Tibial artery (tissue), 4 donors: ENCODE results near the gene TIPIN.

Experiments
- DNase-seq, 2 donors: peaks; one replicate each; pipeline ENCODE4 v3.0.0-alpha.2; 2019
- H3K27ac ChIP-seq, 2 donors: fragments of 200-600 bp; sonication (generic) in 1 of 2; 1 replicate in 1 of 2; 2 replicates in 1 of 2; pipeline ENCODE4 v1.5.1; 2018 to 2019; ENCODE audit warnings: mild to moderate bottlenecking in 1 of 2
- H3K27me3 ChIP-seq, 2 donors: fragments of 200-600 bp; sonication (generic) in 1 of 2; one replicate each; pipeline versions ENCODE4 v1.5.1 to v1.6.0; 2016 to 2019
- H3K36me3 ChIP-seq, 3 donors: fragments of 200-600 bp; sonication (generic) in 2 of 3; one replicate each; pipeline ENCODE4 v1.5.1; 2016 to 2019; ENCODE audit warnings: mild to moderate bottlenecking in 2 of 3
- H3K4me1 ChIP-seq, 4 donors: fragments of 200-600 bp; sonication (generic) in 2 of 4; 1 replicate in 3 of 4; 2 replicates in 1 of 4; pipeline ENCODE4 v1.5.1; 2016 to 2019
- H3K4me3 ChIP-seq, 2 donors: fragments of 200-600 bp; sonication (generic) in 1 of 2; 1 replicate in 1 of 2; 2 replicates in 1 of 2; pipeline ENCODE4 v1.5.1; 2018 to 2019; ENCODE audit warnings: mild to moderate bottlenecking in 2 of 2
- H3K9me3 ChIP-seq, 3 donors: fragments of 200-600 bp; sonication (generic) in 1 of 3; one replicate each; pipeline ENCODE4 v1.5.1; 2016 to 2019
- CTCF ChIP-seq, 2 experiments: fragments of 200-600 bp in 1 of 2; fragments of 450-650 bp in 1 of 2; IDR thresholded peaks; one replicate each; pipeline ENCODE4 v1.5.1; 2017 to 2019; ENCODE audit warnings: antibody characterized with exemption in 2 of 2, mild to moderate bottlenecking in 1 of 2, moderate library complexity in 1 of 2
- intact Hi-C: fragments of 100-400 bp; cut with DNase I; formaldehyde crosslinking; loops from one replicate; pipeline ENCODE4 v1.15.0; 2023; ENCODE audit warnings: low total_unique reads

The TIPIN gene

DNA sequence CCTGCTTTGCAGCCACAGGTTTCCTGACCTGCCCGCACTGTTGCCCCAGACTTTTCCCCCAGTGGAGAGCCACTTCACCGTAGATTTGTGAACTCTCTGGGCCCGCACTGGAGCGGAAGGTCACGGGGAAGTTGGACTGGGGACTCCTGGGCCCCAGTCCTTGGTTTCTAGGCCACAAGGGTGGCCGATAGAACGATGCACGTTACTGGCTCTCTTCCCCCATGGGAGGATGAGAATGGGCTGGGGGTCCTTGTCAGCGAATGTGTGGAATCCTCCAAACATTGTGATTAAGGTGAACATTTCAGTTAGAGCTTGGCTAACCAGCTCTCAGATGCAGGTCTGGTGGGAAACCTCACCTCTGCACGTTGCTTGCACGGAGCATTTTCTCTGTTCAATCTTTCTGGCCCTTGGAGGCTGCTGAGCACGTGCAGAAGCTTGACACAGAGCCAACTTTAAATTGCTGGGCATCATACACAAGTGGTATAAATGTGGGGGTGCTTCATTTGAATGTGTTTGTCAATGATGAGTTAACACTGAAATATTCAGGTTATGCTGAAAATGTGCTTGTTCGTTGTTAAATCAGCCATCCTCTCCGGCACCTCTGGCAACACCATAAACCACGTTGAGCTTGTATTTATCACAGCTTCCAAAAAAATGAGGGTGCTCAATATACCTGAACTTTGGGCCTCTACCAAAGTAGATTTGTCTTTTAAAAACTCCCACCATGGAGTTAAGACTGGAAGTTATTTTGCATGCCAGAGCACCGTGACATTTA, 62.1 kb downstream of the TIPIN start:
- Histone ChIP-seq H3K27ac (peak overlapping the region; percentile 92 to 95), H3K36me3 (peaks cover 0 to 10% (median 5%) of the 10 kb centered on the region in 3 donors), H3K4me3 (peak overlapping the region; percentile 71 to 83), H3K9me3 (no peaks in the 10 kb centered on the region), H3K4me1 (peaks cover 0 to 31% (median 19%) of the 10 kb centered on the region in 4 donors), H3K27me3 (no peaks in the 10 kb centered on the region)
- DNase-seq = peak in 1 of 2 donors; percentile 29
- TF ChIP-seq CTCF (IDR thresholded peaks at IDR 0.05) = no peak
- intact Hi-C loops = no loop called here

DNA sequence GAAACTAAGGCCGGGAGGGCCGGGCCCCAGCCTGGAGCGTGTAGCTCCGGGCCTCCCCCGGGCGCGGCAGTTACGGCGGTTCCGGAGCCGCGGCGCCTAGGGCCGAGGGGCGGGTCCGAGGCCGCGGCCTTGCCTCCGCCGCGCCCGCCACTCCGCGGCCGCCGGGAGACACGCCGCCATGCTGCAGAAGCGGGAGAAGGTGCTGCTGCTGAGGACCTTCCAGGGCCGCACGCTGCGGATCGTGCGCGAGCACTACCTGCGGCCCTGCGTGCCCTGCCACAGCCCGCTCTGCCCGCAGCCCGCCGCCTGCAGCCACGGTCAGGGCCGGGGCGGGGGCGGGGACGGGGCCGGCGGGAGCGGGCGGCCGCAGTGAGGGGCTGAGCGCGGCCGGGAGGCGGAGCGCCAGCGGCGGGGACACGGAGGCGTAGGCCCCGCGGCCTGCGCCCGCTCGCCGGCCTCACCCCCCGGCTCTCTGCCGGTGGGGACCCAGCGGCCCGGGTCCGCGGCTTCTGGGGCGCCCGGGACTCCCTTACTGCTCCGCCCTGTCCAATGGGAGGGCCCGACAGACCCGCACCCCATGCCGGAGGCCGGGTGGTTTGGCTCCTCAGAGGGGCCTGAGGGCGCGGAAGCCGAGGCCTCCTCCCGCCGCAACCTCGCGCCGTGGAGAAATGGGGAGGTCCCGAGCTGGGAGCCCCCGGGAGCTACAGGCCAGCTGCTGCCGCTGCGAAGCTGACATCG, 62.9 kb downstream of the TIPIN start, which contains the start of gene DIS3L:
DIS3L (plus strand) TSS at position 150 of the 738 bp plus-strand sequence; CDS start at position 179, 29 bp downstream.
- intact Hi-C loops = no loop called here

GRCh38 chr15:66292571-66293418, 63.7 kb downstream of the TIPIN start:
- DNase-seq = no peak
- Histone ChIP-seq H3K4me3 (peak overlapping the region; percentile 71 to 83), H3K27me3 (no peaks in the 10 kb centered on the region), H3K9me3 (no peaks in the 10 kb centered on the region), H3K36me3 (peaks cover 0 to 4% (median 0%) of the 10 kb centered on the region in 3 donors), H3K27ac (peak overlapping the region; percentile 92 to 95), H3K4me1 (peaks cover 0 to 31% (median 19%) of the 10 kb centered on the region in 4 donors)
- no peak for TF ChIP-seq CTCF (IDR thresholded peaks at IDR 0.05)
- intact Hi-C loops = no loop called here

More for the DNA sequence above, 62.9 kb downstream of the TIPIN start, which contains the start of gene DIS3L:
- H3K4me3 ChIP-seq = peak within 1 kb of the TSS; percentile 71 to 83
- H3K27me3 ChIP-seq = no peaks in the 10 kb centered on the region
- TF ChIP-seq CTCF (IDR thresholded peaks at IDR 0.05) = no peak
- peaks cover 0 to 5% (median 4%) of the 10 kb centered on the region in 3 donors for H3K36me3 ChIP-seq
- DNase-seq = peak; percentile 41 to 74
- H3K9me3 ChIP-seq = no peaks in the 10 kb centered on the region
- peak within 1 kb of the TSS; percentile 92 to 95 for H3K27ac ChIP-seq
- peaks cover 0 to 31% (median 19%) of the 10 kb centered on the region in 4 donors for H3K4me1 ChIP-seq

GRCh38 chr15:66291816-66292570, 64.5 kb downstream of the TIPIN start:
- peak overlapping the region; percentile 71 to 83 for H3K4me3 ChIP-seq
- H3K4me1 ChIP-seq = peaks cover 0 to 31% (median 19%) of the 10 kb centered on the region in 4 donors
- H3K27ac ChIP-seq = peak overlapping the region; percentile 92 to 95
- H3K27me3 ChIP-seq = no peaks in the 10 kb centered on the region
- DNase-seq = no peak
- H3K36me3 ChIP-seq = no peaks in the 10 kb centered on the region
- H3K9me3 ChIP-seq = no peaks in the 10 kb centered on the region
- TF ChIP-seq CTCF (IDR thresholded peaks at IDR 0.05) = no peak
- intact Hi-C loops = no loop called here
